Activated CD8-positive, alpha-beta T cell treated with anti-CD3 and anti-CD28 coated beads for 36 hours (primary cell): ENCODE measurements around the gene COMMD1. TPM values are rescaled to one million over a fixed set of nuclear protein-coding genes. Genes with fewer than 3 reads are reported as not detected.

Experiments
- ATAC-seq: fragments of 200-7000 bp; cut with Tn5 transposase; one replicate; pipeline ENCODE4 v1.10.0; 2021; ENCODE audit warnings: mild to moderate bottlenecking, moderate library complexity
- CTCF ChIA-PET: fragments of 350-600 bp; sonication (Branson Sonifier 250); formaldehyde crosslinking; loops from one replicate; lab custom pipeline; 2021; ENCODE audit warnings: antibody characterized with exemption; lab: Charles Lee
- POLR2A ChIA-PET: fragments of 350-600 bp; sonication (Branson Sonifier 250); formaldehyde crosslinking; loops from one replicate; lab custom pipeline; 2021; ENCODE audit warnings: antibody characterized with exemption; lab: Charles Lee
- DNase-seq: peaks from one replicate; pipeline ENCODE4 v3.0.0-alpha.2; 2020
- H3K27ac Mint-ChIP-seq: one replicate; pipeline ENCODE4 v1.8.0; 2021; ENCODE audit warnings: mild to moderate bottlenecking, mixed read lengths
- H3K27me3 Mint-ChIP-seq: one replicate; pipeline ENCODE4 v1.8.0; 2021; ENCODE audit warnings: mixed read lengths
- H3K36me3 Mint-ChIP-seq: one replicate; pipeline ENCODE4 v1.8.0; 2021; ENCODE audit warnings: low read depth, mixed read lengths
- H3K4me1 Mint-ChIP-seq: one replicate; pipeline ENCODE4 v1.8.0; 2021; ENCODE audit warnings: low read depth, mixed read lengths
- H3K4me3 Mint-ChIP-seq: one replicate; pipeline ENCODE4 v1.8.0; 2021; ENCODE audit warnings: mild to moderate bottlenecking, moderate library complexity, mixed read lengths
- H3K9me3 Mint-ChIP-seq: one replicate; pipeline ENCODE4 v1.8.0; 2021; ENCODE audit warnings: mixed read lengths
- CTCF ChIP-seq: fragments of 200-600 bp; IDR thresholded peaks from one replicate; pipeline ENCODE4 v1.8.0; 2022; ENCODE audit warnings: antibody characterized with exemption, mild to moderate bottlenecking
- intact Hi-C: fragments of 100-400 bp; cut with micrococcal nuclease; formaldehyde crosslinking; loops from one replicate; pipeline ENCODE4 v1.10.0; 2022
- total RNA-seq, 2 experiments: library from RNA; stranded (reverse); gene quantifications; one replicate each; pipeline ENCODE4 v1.2.3, GENCODE V29; 2021

COMMD1 gene
- total RNA-seq, 2 experiments from 2014 or later = 25.3 to 27.0 TPM

GRCh38 chr2:61969376-61969775 is 63.9 kb downstream of the COMMD1 start:
- no peak for TF ChIP-seq CTCF
- H3K27ac Mint-ChIP-seq = no peak overlapping the region
- ChIA-PET CTCF (interaction anchor here (1.3 to 1.5 kb wide), 2 partner anchors 9 to 22 kb away, joined by 3 read pairs; no protein-coding TSS in a partner anchor), POLR2A (no interaction called here)
- intact Hi-C loops = no loop called here
- H3K9me3 Mint-ChIP-seq = no peaks in the 10 kb centered on the region
- no peaks in the 10 kb centered on the region for H3K27me3 Mint-ChIP-seq
- H3K4me3 Mint-ChIP-seq = no peak overlapping the region
- ATAC-seq = no peak
- H3K4me1 Mint-ChIP-seq = peaks cover 2% of the 10 kb centered on the region
- H3K36me3 Mint-ChIP-seq = no peaks in the 10 kb centered on the region
- DNase-seq = no peak

- no peaks in the 10 kb centered on the region for H3K27me3 Mint-ChIP-seq
- peaks cover 2% of the 10 kb centered on the region for H3K4me1 Mint-ChIP-seq
- DNase-seq = no peak
- H3K4me3 Mint-ChIP-seq = no peak overlapping the region
- H3K9me3 Mint-ChIP-seq = no peaks in the 10 kb centered on the region
- TF ChIP-seq CTCF = no peak
- no peak for ATAC-seq
- ChIA-PET POLR2A (no interaction called here), CTCF (no interaction called here)
- H3K27ac Mint-ChIP-seq = no peak overlapping the region
- intact Hi-C loops = no loop called here
- H3K36me3 Mint-ChIP-seq = no peaks in the 10 kb centered on the region
Observed at GRCh38 chr2:61970807-61971556, 65.5 kb downstream of the COMMD1 start.

GRCh38 chr2:61978522-61978921 is 73.0 kb downstream of the COMMD1 start:
- Mint-ChIP-seq H3K4me1 (peaks cover 7% of the 10 kb centered on the region), H3K27me3 (no peaks in the 10 kb centered on the region), H3K9me3 (peaks cover 13% of the 10 kb centered on the region), H3K27ac (no peak overlapping the region), H3K4me3 (no peak overlapping the region), H3K36me3 (peaks cover 11% of the 10 kb centered on the region)
- DNase-seq = no peak
- ChIA-PET POLR2A (interaction anchor here (0.5 kb wide), 1 partner anchor 106 kb away, joined by 3 read pairs; no protein-coding TSS in a partner anchor), CTCF (interaction anchor here (1.0 kb wide), 1 partner anchor 9 kb away, joined by 3 read pairs; no protein-coding TSS in a partner anchor)
- intact Hi-C loops = no loop called here
- ATAC-seq = no peak
- TF ChIP-seq CTCF = no peak

GRCh38 chr2:61980758-61981157 is 75.3 kb downstream of the COMMD1 start:
- no peak for TF ChIP-seq CTCF
- Mint-ChIP-seq H3K4me3 (no peak overlapping the region), H3K9me3 (peaks cover 15% of the 10 kb centered on the region), H3K4me1 (peaks cover 7% of the 10 kb centered on the region), H3K27me3 (no peaks in the 10 kb centered on the region), H3K36me3 (peaks cover 13% of the 10 kb centered on the region), H3K27ac (no peak overlapping the region)
- no peak for ATAC-seq
- POLR2A ChIA-PET = interaction anchor here (0.6 kb wide), 1 partner anchor 42 kb away, joined by 3 read pairs; no protein-coding TSS in a partner anchor
- no peak for DNase-seq
- intact Hi-C loops = no loop called here
- CTCF ChIA-PET = no interaction called here

- TF ChIP-seq CTCF = no peak
- CTCF ChIA-PET = no interaction called here
- intact Hi-C loops = no loop called here
- Mint-ChIP-seq H3K36me3 (peaks cover 15% of the 10 kb centered on the region), H3K4me1 (peaks cover 7% of the 10 kb centered on the region), H3K4me3 (no peak overlapping the region), H3K27me3 (no peaks in the 10 kb centered on the region), H3K9me3 (peaks cover 15% of the 10 kb centered on the region), H3K27ac (no peak overlapping the region)
- POLR2A ChIA-PET = interaction anchor here (0.6 kb wide), 1 partner anchor 165 kb away, joined by 3 read pairs; no protein-coding TSS in a partner anchor
- ATAC-seq (no peak), DNase-seq (no peak)
Observed at GRCh38 chr2:61984682-61985081, 79.2 kb downstream of the COMMD1 start.
